Epidermal melanocyte (primary cell): Measurements from ENCODE around the gene CMTM8.

Source experiments
- DNase-seq: peaks from one replicate; pipeline ENCODE4 v3.0.0; 2011; ENCODE audit warnings: low spot score; ENCODE audit not compliant: insufficient read length

CMTM8 gene

GRCh38 chr3:32405711-32406323 is 167.3 kb downstream of the CMTM8 start:
- no peak for DNase-seq

- DNase-seq = no peak
Measured at GRCh38 chr3:32406486-32407408, 168.3 kb downstream of the CMTM8 start.

GRCh38 chr3:32410367-32411246 is 172.1 kb downstream of the CMTM8 start:
- DNase-seq = no peak

GRCh38 chr3:32411442-32411841 is 173.0 kb downstream of the CMTM8 start:
- DNase-seq = no peak

- no peak for DNase-seq
Measured at GRCh38 chr3:32412887-32413286, 174.4 kb downstream of the CMTM8 start.

GRCh38 chr3:32413845-32414521 is 175.5 kb downstream of the CMTM8 start:
- no peak for DNase-seq

- no peak for DNase-seq
Measured at GRCh38 chr3:32414522-32415202, 176.2 kb downstream of the CMTM8 start.

- DNase-seq = no peak
Measured at GRCh38 chr3:32419742-32420125, 181.3 kb downstream of the CMTM8 start.
